ENCODE results near the gene ZBTB21.
"Not testable (repeated sequence)": the region's sequence is repeated elsewhere in the genome, so short reads cannot be mapped to it uniquely, and the experiment has no call there.

ZBTB21 gene

DNA sequence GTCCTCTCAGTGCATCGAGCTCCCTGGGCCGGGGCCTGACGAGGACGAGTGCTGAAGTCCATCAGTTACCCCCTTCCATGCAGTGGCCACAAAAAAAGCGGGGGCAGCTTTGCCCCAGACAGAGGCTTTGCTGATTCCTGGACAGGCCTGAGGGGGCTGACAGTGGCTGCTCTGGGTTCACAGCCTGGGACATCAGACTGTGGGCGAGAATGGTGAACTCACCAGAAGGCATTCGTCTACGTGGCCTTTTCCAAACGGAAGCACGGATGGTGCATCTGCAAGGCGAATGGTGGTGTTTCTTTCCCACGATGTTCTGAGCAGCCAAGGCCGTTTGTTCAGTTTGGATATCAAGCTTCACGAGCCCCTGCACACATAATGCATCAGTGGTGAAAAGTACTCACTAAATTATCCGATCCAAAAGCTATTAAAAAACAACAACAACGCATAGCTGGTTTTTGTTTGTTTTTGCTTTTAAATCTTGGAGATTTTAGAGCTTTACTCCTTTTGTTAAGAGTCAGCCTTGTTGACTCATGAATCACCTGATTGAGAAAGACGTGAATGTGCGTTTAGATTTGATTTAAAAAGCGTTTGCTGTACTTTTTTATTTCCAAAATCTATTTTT, 6.3 kb upstream of the ZBTB21 start:
- DNase-seq = no peak

DNA sequence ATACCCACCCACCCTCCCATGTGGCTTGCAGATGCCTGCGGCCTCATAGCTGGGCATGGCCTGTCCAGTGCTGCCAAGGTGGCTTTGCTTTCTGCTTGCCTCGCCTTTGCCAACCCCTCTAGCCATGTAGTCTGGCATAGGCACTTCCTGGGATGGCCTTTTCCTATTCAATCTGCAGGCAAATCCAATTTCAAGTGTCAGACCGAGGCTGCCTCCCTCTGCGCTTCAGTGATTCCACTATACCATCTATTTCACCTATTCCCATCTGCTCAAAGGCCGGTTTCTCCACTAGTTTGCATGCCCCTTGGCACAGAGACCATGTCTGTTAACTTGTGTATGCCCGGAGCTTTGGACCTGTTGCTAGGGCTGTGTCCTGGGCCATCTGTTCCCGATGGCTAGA, 3.8 kb upstream of the ZBTB21 start:
- DNase-seq = no peak

DNA sequence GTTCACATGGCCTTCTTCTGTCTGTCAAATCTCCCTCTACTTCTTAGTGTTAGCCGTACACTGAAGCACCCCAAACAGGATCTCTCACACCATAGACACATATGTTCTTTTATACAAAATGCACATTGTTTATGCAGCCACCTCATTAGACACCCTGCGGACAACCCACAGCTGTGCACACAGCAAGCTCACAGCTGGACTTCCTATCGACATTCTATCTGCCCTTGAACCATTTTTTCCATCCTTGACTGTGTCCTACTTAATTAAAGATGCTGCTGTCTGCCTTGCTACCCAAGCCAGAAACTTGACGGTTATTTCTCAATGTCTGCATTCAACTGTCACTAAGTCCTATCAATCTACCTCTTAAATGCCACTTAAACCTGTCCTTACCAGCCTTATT, 3.2 kb upstream of the ZBTB21 start:
- no peak for DNase-seq

DNA sequence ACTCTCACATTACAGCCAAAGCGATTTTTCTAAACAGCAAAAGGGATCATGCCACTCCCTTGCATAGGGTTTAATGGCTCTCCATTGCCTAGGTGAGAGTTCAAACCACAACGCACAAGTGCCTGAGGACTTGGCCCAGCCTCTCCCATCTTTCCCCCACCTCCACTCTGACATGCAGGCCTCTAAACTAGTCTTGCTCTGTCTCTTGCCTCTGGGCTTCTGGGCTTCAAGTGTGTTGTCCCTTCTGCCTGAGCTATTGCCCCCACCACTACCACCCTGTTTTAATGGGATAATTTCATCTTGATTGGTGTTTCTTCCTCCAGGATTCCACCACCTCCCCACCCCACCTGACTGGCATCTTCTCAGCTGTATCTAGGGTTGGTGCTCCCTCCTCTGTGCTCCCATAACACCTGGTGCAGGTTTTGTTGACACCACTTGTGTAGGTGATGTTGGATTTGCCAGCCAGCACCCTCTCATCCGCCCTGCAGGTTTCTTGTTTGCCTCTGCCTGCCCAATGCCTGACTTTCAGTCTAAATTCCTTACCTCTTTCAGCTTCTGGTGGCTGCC, 2.7 kb upstream of the ZBTB21 start:
- no peak for DNase-seq

DNA sequence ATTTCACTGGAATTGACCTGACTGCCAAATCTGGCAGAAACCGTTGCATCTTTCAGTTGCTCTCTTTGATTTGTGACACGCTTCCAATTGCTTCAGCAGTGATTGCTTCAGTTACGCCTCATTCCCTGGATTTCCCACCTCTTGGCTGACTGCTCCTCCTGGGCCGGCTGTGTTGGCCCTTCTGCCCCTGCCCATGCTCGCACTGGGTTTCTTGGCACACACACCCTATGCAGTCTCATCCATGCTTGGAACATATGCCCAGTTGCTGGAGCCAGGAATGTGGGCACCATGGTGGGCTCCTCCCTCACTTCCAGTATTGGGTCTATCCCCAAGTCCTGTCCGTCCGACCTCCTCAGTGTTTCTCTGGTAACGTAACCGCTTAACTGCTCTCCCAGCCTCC, 2.2 kb upstream of the ZBTB21 start:
- no peak for DNase-seq

DNA sequence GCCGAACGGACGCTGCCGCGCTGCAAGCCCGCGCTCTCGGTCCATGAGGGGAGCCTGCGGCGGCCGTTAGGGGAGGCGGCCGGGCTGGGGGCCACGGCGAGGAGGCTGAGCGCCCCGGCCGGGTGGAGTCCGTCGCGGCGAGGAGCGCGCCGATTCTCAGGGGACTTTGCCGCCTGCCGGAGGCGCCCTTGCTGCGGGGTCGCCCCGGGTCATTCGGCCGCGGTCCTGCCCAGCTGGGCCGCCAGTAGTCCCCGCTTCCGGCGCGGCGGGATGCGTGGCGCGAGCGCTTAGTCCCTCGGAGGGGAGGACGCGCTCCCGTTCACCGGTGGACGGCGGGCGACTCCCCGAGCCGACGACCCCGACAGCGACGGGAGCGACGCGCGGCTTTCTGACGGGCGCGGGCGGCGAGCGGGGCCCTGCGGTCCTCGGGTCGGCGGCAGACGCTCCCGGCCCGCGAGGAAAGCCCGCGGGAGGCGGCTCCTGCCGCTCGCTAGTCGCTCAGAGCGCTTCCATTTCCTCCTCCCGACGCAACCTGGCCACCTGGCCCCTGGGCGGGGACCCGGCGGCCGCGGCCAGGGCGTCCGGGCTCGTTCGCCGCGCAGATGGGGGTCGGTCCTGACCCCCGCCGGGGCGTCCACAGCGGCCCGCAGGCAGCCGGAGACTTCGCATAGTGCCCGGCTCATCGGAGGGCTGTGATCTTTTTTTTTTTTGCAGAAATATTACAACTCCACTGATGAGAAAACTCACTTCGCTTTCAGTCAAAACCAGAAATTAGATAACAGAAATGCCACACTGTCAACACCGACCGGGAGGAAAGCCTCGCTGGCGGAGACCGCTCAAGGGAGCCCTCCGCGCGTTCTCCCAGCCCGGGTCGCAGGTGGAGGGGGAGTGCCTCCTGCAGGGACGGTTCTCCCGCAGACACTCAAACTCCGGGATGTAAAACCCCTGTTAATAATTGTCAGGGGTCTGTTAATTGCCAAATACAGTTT, 641 bp upstream of the ZBTB21 start:
- DNase-seq = peak; percentile 32

DNA sequence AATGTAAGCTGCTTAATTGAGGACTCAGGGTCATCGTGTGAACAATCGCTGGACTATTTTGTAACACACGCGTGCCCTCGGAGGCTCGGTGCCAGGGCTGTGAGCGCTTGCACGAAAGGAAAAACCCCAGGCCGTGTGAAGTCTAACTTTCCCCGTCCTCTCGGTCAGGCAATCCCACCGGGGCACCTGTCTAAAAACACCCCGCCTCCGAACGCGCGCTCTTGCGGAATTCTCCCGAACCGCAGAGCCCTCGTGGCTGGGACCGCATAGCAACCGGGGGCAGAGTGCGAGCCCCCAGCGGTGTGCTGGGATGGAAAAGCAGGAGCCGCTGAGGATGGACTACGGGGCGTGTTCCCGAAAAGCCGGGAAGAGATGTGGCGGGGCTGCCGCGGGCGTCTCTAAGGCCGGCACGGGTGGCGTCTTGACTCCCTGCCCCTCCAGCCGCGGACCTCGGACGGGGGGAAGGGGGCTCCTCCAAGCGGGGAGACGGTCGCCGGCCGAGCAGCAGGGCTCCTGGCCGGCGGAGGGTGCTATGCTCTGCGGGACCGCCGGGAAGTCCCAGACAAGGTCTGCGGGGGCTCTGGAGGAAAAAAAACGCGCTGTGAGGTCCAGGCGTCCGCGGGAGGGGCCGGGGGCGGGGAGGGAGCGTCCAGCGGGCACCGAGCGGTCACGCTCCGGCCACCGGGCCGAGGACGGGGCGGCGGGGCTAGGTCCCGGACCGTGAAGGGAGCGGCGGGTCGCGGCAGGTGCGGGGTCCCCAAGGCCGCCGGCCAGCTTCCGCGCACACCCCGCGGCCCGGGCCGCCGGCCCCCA, 936 bp downstream of the ZBTB21 start:
- peak; percentile 51 for DNase-seq

DNA sequence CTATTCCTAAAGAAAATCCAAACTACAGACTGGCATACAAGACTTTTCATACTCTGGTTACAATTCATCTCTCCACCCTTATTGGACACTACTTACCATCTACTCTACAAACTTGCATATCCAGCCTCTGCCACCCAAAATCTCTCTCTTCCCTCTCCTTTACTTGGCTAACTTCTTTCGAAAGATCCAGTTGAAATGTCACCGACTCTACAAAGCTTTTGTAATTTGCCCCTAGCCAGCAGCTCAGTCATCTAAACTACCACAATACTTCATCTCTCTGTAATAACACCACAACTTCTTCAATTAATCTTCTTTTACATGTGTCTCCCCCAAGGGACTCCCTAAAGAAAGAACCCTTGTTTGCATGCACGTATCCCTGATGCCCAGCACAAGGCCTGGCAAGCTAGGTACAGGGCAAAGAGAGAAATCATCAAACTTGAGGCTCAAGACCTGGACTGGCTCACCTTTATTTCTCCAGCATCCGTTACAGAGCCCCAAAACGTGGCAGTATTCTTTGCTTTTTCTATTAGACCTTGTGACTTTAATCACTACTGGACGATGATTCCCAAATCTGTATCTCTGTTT, 2.7 kb downstream of the ZBTB21 start:
- DNase-seq = no peak

DNA sequence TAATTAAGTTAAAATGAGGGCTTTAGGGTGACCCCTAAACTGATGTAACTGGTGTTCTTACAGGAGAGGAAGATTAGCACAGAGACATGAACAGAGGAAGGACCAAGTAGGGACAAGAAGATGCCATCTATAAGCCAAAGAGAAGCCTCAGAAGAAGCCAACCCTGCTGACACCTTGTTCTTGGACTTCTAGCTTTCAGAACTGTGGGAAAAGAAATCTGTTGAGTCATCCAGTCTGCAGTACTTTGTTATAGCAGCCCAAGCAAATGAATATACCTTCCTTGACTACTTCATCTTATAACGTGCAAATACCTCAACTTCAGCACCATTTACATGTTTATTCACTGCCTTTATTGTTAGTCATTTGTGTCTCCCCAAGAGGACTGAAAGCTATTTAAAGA, 3.4 kb downstream of the ZBTB21 start:
- no peak for DNase-seq

DNA sequence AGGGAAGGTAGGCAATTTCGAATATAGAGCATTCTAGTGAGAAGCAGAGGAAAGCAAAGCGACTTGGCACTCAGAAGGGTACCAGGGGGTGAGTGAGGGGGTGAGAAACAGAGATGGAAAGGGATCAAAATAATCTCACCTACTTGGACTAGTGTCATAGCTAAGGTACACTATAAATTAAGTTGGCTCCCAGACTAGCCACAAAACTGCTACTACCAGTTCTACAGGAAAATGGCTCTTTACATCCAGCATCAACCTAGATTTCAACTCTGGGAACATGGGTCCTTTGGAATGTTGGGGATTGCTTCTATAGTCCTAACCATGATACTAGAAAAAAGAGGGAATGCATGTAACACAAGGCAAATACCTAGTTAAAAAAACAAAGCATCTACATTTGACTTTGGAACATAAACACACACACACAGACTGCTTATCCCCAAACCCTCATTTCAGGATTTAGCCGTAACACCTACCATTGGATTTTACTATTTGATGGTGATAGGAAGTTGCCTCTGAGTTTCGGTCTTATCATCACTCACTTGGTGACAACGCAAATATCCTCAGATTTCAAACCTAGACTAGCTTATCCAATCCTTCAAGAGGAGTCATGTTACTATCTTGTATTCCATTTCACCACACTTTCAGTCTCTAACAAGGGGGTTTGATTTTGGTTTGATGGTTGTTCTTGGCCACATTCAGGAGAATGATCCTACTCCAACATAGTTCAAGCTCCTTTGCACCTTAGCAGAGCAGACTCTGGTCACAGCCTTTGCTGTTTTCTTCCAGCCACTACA, 5.6 kb downstream of the ZBTB21 start:
- no peak for DNase-seq

DNA sequence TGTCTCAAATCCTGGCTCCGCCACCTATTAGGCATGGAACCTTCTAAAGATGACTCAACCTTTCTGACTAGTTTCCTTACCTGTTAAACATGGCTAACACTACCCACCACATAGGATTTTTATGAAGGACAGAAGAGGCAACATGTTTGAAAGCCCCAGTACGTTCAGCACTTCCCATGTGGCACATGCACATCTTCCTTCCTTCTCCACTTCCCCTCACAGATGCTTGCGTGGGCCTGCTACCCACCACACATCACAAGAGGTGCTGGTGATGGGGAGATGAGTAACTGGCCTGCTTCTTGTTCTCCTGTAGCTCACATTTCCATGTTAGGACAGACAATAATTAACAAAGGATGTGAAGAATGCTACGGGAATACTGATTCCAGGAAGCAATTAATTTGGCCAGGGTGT, 7.1 kb downstream of the ZBTB21 start:
- DNase-seq = no peak

DNA sequence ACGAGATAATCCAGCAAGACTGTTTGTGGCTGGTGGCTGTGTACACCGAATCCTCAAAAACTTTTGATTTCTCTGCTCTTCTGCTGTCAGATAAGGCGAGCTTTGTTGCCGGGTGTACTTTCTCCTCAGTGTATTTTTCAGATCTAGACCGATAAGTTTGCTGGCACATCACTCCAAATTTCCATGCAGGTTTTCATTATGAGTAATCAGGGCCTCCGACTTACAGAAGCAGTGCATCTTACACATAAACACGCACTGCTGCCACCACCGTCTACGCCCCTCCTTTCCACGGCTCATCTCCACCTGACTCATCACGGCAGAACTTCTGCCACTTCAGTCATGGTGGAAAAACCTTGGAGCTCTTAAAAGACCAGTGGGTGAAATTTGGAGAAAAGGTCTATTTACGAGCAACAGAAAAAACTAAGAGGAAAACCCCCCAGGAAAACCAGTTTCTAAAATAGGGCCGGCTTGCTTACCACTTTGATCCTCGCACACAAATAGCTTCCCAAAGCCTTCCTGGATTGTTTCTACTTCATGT, 7.7 kb downstream of the ZBTB21 start:
- DNase-seq = peak; percentile 35

DNA sequence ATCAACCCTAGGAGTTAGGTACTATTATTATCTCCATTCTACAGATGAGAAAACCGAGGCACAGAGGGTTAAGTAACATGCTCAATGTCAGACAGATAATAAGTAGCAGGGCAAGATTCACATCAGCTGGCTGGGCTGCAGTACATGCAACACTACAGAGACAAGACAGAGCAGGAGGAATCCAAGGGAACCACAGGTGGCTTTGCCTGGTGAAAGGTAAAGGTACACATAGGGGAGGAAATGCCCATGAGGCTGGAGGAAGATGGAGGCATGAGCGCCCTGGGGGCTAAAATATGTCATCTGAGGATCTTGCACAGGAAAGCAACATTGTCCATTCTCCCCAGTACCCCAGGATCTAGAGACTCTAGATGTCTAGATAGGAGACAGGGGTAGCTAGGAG, 8.4 kb downstream of the ZBTB21 start:
- no peak for DNase-seq

DNA sequence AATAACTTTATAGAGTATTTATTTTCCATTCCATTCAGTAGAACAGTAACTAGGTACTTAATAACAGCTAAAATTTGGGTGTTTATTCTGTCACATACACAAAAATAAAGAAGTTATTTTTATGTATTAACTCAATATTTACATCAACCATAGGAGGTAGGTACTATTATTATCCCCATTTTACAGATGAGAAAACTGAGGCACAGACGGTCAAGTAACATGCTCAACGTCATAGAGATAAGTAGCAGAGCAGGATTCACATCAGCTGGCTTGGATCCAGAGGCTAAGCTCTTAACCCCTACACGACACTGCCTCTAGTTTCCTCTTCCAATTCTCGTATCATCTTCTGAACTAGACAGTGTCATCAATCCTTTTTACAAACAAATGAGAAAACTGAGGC, 9.3 kb downstream of the ZBTB21 start:
- DNase-seq = no peak

DNA sequence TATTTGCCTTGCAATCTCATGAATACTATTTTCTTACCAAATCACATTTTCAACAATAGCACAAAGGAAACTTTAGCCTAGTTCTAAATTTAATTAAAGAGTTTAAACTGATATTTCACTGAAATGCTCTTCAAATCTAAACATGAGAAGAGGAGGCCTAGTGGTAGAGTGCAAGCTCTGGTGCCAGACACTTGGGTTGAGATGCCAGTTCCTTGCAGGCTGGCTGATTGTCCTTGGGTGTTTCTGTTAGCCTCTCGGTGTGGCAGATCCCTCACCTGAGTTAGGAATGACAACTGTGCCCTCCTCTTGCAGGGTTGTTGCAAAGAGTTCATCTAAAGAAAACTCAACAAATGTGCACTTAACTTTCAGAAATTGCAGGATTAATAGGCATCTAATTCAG, 12.5 kb downstream of the ZBTB21 start:
- no peak for DNase-seq

DNA sequence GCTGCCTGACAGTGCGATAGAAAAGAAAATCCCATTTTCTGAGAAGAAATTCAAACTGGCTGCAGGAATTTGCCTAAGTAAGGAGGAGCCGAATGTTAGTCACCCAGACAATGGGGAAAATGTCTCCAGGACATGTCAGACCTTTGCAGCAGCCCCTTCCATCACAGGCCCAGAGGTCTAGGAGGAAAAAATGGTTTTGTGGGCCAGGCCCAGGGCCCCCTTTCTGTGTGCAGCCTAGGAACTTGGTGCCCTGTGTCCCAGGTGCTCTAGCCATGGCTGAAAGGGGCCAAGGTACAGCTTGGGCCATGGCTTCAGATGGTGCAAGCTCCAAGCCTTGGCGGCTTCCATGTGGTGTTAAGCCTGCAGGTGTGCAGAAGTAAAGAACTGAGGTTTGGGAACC, 14.6 kb downstream of the ZBTB21 start:
- no peak for DNase-seq

DNA sequence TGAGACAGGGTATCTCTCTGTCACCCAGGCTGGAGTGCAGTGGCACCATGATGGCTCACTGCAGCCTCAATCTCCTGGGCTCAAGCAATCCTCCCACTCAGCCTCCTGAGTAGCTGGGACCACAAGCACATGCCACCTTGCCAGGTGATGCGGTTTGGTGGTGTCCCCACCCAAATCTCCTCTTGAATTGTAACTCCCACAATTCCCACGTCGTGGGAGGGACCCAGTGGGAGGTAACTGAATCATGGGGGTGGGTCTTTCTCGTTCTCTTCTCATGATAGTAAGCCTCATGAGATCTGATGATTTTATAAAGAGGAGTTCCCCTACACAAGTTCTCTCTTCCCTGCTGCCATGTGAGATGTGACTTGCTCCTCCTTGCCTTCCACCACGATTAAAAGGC, 15.5 kb downstream of the ZBTB21 start:
- DNase-seq = not testable (repeated sequence)

DNA sequence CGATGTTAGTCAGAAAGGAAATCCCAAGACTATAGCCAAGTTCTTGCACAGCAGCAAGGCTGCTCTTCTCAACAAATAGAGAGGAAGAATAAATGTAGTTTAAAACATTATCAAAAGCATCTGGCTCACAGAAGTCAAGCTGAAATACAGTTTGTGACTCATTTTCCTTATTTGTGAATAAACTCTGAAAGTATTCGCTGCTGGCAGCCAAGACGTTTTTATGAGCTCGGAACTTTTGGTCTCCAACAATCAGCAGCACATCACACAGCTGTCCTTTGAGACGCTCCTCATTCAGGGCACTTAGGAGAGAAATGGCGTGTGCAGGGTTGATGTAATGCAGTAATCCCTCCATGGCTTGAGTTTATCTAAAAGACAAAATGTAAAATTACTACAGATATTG, 16.4 kb downstream of the ZBTB21 start:
- DNase-seq = no peak

DNA sequence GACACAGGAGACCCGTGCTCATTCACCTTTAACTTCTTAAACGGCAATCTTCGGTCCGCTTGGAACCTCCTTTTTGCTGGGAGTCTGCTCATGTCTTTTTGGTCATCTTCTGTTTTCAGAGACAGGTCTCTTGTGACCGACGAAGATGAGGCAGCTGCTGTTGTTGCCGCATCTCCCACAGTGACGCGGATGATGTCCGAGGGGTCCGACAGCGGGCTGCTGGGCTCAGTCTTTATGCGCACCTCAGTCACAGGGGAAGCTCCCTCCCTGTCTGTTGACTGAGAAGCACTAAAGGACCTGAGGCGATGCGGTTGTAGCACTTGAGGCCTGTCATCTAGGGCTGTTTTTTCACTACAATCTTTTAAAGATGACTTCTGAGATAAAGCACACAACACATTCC, 17.6 kb downstream of the ZBTB21 start:
- DNase-seq = no peak

DNA sequence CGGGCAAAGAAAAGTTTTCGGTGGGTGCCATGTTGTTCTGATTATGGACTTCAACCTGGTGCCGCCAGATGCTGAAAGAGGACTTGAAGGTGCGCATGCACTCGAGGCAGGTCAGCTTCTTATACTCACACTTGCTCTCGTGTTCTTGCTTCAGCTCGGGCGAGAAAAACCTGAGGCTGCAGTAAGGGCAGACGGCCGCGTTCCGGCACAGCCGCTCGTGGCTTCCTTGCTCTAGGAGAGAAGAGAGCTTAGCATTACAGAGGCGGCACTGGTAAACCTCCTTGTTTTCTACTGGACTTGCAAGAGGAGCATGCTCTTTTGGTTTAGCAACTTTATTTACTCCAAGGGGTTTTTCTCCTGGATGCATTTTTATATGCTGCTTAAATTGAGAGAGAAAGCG, 18.5 kb downstream of the ZBTB21 start:
- no peak for DNase-seq

DNA sequence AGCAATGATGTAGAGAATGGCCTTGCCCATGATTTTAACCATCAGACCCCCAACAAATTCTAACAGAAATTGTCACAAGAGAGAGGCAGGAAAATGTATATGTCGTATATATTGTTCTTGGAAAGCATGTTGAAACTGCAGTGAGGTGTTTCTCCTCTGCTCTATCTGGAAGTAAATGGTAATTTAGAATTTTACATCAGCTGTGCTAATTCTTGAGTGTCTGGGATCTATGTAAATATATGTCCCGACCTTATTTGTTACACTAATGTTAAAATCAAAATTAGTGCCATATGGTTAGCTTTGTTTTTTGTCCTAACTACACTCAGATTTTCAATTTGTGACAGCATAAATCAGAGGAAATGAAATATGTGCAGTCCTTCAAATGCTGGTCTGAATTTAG, 20.5 kb downstream of the ZBTB21 start:
- no peak for DNase-seq

DNA sequence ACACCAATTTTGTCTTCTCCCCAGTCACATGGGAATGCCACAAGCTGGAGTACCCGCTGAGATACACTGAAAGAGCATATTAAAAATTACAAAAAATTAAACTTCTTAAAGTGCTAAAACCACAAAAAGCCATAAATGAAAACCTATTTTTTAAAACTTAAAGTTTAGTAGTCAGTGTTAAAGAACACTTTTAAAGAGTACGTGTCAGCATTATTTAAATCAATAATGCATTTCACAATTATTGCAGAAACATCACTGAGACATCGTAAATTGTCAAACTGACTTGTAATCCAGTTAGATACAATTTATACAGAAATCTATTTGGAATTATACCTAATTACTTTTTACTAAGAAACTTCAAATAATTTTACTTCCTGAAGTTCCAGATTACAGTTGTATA, 22.9 kb downstream of the ZBTB21 start:
- DNase-seq = no peak
